Germinal center (tissue), 1 donor: ENCODE data around the gene KIF27.
"Not testable (repeated sequence)": the region's sequence is repeated elsewhere in the genome, so short reads cannot be mapped to it uniquely, and the experiment has no call there.

Experiments used
- DNase-seq: peaks from one replicate; pipeline ENCODE4 v3.0.0; 2012; ENCODE audit warnings: mixed read lengths, low spot score

KIF27 gene

GRCh38 chr9:83930881-83931280 is 9.6 kb upstream of the KIF27 start:
- DNase-seq, result no peak

GRCh38 chr9:83927591-83927990 is 6.4 kb upstream of the KIF27 start:
- no peak for DNase-seq

- DNase-seq, result peak; percentile 49
Observed at GRCh38 chr9:83920469-83920926, 734 bp downstream of the KIF27 start.

GRCh38 chr9:83919111-83919510 is 2.1 kb downstream of the KIF27 start:
- DNase-seq, result no peak

GRCh38 chr9:83912194-83912593 is 9.0 kb downstream of the KIF27 start:
- DNase-seq, result not testable (repeated sequence)

GRCh38 chr9:83906144-83906543 is 15.1 kb downstream of the KIF27 start:
- no peak for DNase-seq

- DNase-seq, result not testable (repeated sequence)
Observed at GRCh38 chr9:83900615-83901014, 20.6 kb downstream of the KIF27 start.

- DNase-seq, result not testable (repeated sequence)
Observed at GRCh38 chr9:83894301-83894700, 26.9 kb downstream of the KIF27 start.

GRCh38 chr9:83886498-83886897 is 34.7 kb downstream of the KIF27 start:
- DNase-seq, result not testable (repeated sequence)

GRCh38 chr9:83885559-83886240 is 35.5 kb downstream of the KIF27 start:
- not testable (repeated sequence) for DNase-seq

- not testable (repeated sequence) for DNase-seq
Observed at GRCh38 chr9:83881687-83882408, 39.4 kb downstream of the KIF27 start.

- DNase-seq, result not testable (repeated sequence)
Observed at GRCh38 chr9:83875559-83875958, 45.7 kb downstream of the KIF27 start.

- not testable (repeated sequence) for DNase-seq
Observed at GRCh38 chr9:83849895-83850294, 71.3 kb downstream of the KIF27 start.

- DNase-seq, result not testable (repeated sequence)
Observed at GRCh38 chr9:83837070-83837643, 84.1 kb downstream of the KIF27 start.

GRCh38 chr9:83830426-83831071 is 90.7 kb downstream of the KIF27 start:
- not testable (repeated sequence) for DNase-seq

GRCh38 chr9:83824986-83825623 is 96.1 kb downstream of the KIF27 start:
- DNase-seq, result not testable (repeated sequence)

- peak; percentile 79 for DNase-seq
Observed at GRCh38 chr9:83817356-83818278, 103.6 kb downstream of the KIF27 start, which contains the start of gene GKAP1. TSS of gene GKAP1 (minus strand) at chr9:83817769. CDS start at chr9:83806517, 11,252 bp downstream.

GRCh38 chr9:83817011-83817355 is 104.2 kb downstream of the KIF27 start:
- DNase-seq, result peak; percentile 2

GRCh38 chr9:83815120-83815519 is 106.1 kb downstream of the KIF27 start:
- not testable (repeated sequence) for DNase-seq

GRCh38 chr9:83809213-83809612 is 112.0 kb downstream of the KIF27 start:
- not testable (repeated sequence) for DNase-seq

- not testable (repeated sequence) for DNase-seq
Observed at GRCh38 chr9:83804454-83804853, 116.8 kb downstream of the KIF27 start.
